CD4-positive, alpha-beta T cell treated with Interleukin-12 subunit alpha and Interleukin-12 subunit beta, for 1 hour (primary cell): ENCODE results near the gene ACCSL.

Experiments
- DNase-seq: peaks from one replicate; pipeline ENCODE4 v3.0.0-alpha.2; 2020

ACCSL gene

DNA sequence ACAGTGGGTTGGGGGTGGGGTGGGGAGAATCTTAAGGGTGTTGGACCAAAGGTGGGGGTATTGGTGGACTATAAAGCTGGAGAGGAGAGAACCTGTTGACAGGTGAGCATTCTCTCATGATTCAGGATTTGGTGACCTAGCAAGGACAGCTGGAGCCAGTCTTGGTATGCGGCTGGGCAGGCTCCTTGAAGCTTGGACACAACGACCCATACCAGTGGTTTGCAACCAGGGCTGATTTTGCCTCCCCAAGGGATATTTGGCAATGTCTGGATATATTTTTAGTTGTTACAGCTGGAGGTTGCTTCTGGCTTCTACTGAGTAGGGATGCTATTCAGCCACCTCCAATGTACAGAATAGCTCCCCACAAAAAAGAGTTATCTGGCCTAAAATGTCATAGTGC lies 53.3 kb downstream of the ACCSL start:
- no peak for DNase-seq

DNA sequence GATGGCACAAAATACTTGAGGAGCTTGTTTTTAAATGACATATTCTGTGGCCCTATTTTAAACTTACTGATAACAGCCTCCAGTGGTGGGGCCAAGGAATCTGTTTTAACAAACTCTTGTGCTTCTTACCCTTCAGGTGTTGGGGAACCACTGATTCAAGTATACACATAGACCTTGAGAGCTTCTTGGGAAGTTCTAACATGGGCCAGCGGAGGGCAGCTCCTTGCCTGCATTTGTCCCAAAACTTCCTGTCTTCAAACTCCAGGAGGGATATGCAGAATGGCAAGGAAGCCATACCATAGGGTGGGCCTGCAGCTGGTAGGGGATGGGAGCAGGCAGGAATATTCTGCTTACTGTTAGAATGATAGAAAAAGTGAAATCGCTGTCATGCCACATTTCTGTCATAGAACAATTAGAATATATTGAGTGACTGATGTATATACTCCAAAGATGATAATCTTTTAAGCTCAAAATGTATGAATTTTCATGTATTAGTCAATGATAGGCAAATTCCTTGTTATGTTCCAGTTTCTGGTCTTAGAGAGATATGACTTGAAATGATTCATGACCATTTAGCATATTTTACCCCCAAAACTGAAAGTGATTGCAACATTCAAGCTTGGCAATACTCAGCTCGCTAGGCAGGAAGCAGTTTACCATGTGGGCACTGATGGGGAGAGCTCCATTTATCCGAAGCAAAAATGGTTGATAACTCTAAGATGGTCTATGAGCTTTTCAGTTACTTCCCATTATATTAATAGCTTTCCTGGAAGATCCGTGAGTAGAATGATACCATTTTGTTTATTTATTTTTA lies 56.9 kb downstream of the ACCSL start:
- DNase-seq = no peak

DNA sequence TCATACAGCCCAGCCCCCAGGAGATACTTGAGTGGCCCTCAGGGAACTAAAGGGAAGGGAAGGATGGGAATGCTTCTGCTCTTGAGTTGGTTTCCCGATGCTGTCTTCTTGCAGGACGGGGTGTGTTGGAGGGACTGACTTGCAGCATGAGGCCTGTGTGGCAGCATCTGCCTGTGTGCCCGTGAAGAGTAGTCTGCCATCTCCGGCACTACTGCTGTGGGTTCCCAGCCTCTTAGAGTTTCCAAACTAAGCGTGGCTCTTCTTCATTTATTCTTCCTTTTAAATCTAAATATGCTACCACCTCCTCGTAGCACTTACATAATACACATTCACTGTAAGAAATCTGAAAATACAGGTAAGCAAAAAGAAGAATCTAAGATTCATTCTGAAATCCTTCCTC lies 60.5 kb downstream of the ACCSL start:
- no peak for DNase-seq
